ENCODE results near the gene OR5M10. TPM values are rescaled to one million over a fixed set of nuclear protein-coding genes. Genes with fewer than 3 reads are reported as not detected.

OR5M10 gene
- total RNA-seq, 1 donor from 2014 or later, result not detected

Other genes with a start within 250 kb of the OR5M10 start
- gene OR8K1, start 231.7 kb downstream of the OR5M10 start, total RNA-seq, result not detected in 2 replicates
- not detected in 2 replicates for gene OR8J1, start 223.4 kb downstream of the OR5M10 start, total RNA-seq
- not detected in 2 replicates for gene OR8U1, start 202.1 kb downstream of the OR5M10 start, total RNA-seq
- not detected in 2 replicates for gene OR5AL1, start 165.0 kb downstream of the OR5M10 start, total RNA-seq
- not detected in 2 replicates for gene OR5M3, start 104.4 kb downstream of the OR5M10 start, total RNA-seq
- gene OR5M8, start 86.4 kb downstream of the OR5M10 start, total RNA-seq, result not detected in 2 replicates
- not detected in 2 replicates for gene OR5M11, start 34.5 kb downstream of the OR5M10 start, total RNA-seq
- not detected in 2 replicates for gene OR5M1, start 37.2 kb upstream of the OR5M10 start, total RNA-seq
- not detected in 2 replicates for gene OR5AP2, start 64.7 kb upstream of the OR5M10 start, total RNA-seq
- gene OR5AR1, start 86.0 kb upstream of the OR5M10 start, total RNA-seq, result not detected in 2 replicates
- not detected in 2 replicates for gene OR9G1, start 121.4 kb upstream of the OR5M10 start, total RNA-seq
- not detected in 2 replicates for gene OR9G4, start 171.0 kb upstream of the OR5M10 start, total RNA-seq